ENCODE data around the gene ZNF850. TPM values are rescaled to one million over a fixed set of nuclear protein-coding genes. Genes with fewer than 3 reads are reported as not detected.
A peak's percentile ranks its signal among the peaks of the same experiment; 100 is the strongest.
"Not testable (repeated sequence)": the region's sequence is repeated elsewhere in the genome, so short reads cannot be mapped to it uniquely, and the experiment has no call there.

Gene ZNF850
- total and polyA plus RNA-seq, 2 of the 8 experiments (the other 6 are each of a cell fraction or from before 2014, with no cell fraction given) = 6.7 to 21.2 TPM

GRCh38 chr19:36749613-36750012 lies 23.0 kb downstream of the ZNF850 start:
- H4K5ac ChIP-seq (ENCODE audit: insufficient read length, low read depth, low read length); H3K23ac ChIP-seq (ENCODE audit: insufficient read length); CTCF ChIA-PET (ENCODE audit: partially characterized antibody); H3K4me2 ChIP-seq (ENCODE audit: insufficient read depth in 1 of 2, low read depth in 2 of 2, low read length in 2 of 2); H3K56ac ChIP-seq (replicated peaks; ENCODE audit: insufficient read length, low read depth, low read length); H3K79me2 ChIP-seq (ENCODE audit: control insufficient read depth in 1 of 2, insufficient read depth in 2 of 2, low read length in 2 of 2); H4K91ac ChIP-seq (replicated peaks; ENCODE audit: insufficient read length, low read length); H4K8ac ChIP-seq (ENCODE audit: extremely low read depth, insufficient read depth, low read length); H3K23me2 ChIP-seq (ENCODE audit: low read depth, low read length); H2BK12ac ChIP-seq (ENCODE audit: low read depth, low read length); H2BK20ac ChIP-seq (ENCODE audit: low read length); H2BK5ac ChIP-seq (ENCODE audit: low read depth, low read length); H3K27ac ChIP-seq (ENCODE audit: low read depth, low read length); H3K79me1 ChIP-seq (ENCODE audit: low read depth, low read length); FAIRE-seq; H3K4me1 ChIP-seq (replicated peaks in 1 of 4; ENCODE audit: control insufficient read depth in 3 of 4, insufficient read depth in 4 of 4, low read length in 3 of 4); H3K27me3 ChIP-seq (replicated peaks in 1 of 4; ENCODE audit: control insufficient read depth in 3 of 4, extremely low read depth in 1 of 4, insufficient read depth in 3 of 4, low read length in 3 of 4); H2BK15ac ChIP-seq (ENCODE audit: low read length); H3K4ac ChIP-seq (replicated peaks; ENCODE audit: insufficient read length, low read depth, low read length); H4K20me1 ChIP-seq (replicated peaks in 1 of 2; ENCODE audit: control insufficient read depth in 1 of 2, insufficient read depth in 2 of 2, low read length in 2 of 2); DNase-seq (ENCODE audit: low read depth in 1 of 2, low spot score in 2 of 2); H2AK5ac ChIP-seq (ENCODE audit: low read depth, low read length); H3K14ac ChIP-seq (ENCODE audit: insufficient read length); H3K18ac ChIP-seq (ENCODE audit: extremely low read depth, low read length); H2AFZ ChIP-seq (ENCODE audit: low read length); H2BK120ac ChIP-seq (replicated peaks; ENCODE audit: low read depth, low read length); H3K9ac ChIP-seq (replicated peaks in 1 of 4; ENCODE audit: extremely low read depth in 1 of 4, low read depth in 3 of 4, low read length in 3 of 4): not testable (repeated sequence)
- H3K9me3 ChIP-seq (ENCODE audit: insufficient read depth in 2 of 2, low read depth in 1 of 2, low read length in 1 of 2) = peaks cover 85 to 93% of the 10 kb centered on the region in 2 experiments
- peaks cover 26 to 92% (median 69%) of the 10 kb centered on the region in 4 experiments for H3K36me3 ChIP-seq (ENCODE audit: control insufficient read depth in 2 of 4, insufficient read depth in 4 of 4, low read length in 3 of 4)
- H3K4me3 ChIP-seq (ENCODE audit: extremely low read depth in 1 of 4, insufficient read depth in 2 of 4, low read depth in 3 of 4, low read length in 4 of 4) = peak overlapping the region in 1 of 4 experiments; percentile 33; a peak in 1 of 8 replicates
- WGBS, 2 experiments (ENCODE audit: extremely low coverage in 1 of 2, insufficient coverage in 1 of 2, insufficient read length in 1 of 2, insufficient replicate concordance in 2 of 2, low coverage in 1 of 2, low lambda C conversion rate in 2 of 2, missing lambda C conversion rate in 1 of 2) = 93% methylated on average over 8 of the region's 8 CpGs; no CpG with 5 or more reads in 1 of the 2 experiments
- POLR2A ChIA-PET (ENCODE audit: partially characterized antibody) = interaction anchor here (0.6 kb wide), 1 partner anchor 12 kb away, joined by 3 read pairs; no protein-coding TSS in a partner anchor

Data from H1 (cell line).